Measurements from ENCODE around the gene ATXN7.
A peak's percentile ranks its signal among the peaks of the same experiment; 100 is the strongest.

Gene ATXN7

DNA sequence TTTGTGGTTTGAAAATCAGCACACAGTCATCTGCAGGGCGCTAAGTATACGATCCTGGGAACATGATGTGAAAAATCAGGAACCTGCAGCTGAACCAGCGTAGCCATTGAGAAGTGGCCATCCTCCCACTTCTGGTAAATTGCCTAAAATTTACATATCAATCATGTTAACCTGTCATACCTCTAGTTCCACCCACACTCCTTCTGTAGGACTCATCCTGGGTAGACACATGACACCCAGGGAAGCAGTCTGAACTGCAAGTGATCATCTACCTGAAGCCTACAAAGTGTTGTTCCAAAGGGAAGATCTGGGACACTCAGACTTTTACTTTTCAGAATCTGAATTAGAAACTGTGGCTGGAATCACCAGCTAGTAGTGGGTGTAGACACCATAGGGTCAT, 165.1 kb downstream of the ATXN7 start:
- no peak for DNase-seq

DNA sequence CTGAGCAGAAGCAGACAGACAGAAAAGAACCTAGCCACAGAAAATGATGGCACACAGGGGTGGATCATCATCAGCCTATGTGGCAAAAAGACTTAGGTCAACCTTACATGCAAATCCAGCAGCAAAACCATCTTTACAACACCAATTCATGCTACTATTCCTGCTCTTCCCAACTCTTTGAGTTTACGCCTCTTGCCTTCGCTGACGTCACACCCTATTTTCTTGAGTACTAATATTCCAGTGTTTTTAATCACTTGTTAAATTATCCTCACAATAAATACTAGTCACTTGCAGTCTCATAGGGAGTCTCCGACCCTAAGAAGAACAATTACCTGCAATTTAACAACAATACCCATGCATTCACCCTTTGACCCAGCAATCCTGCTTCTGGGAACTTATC, 165.6 kb downstream of the ATXN7 start:
- DNase-seq, result no peak

GRCh38 chr3:64030741-64031140, 167.1 kb downstream of the ATXN7 start:
- DNase-seq, result peak; percentile 30

DNA sequence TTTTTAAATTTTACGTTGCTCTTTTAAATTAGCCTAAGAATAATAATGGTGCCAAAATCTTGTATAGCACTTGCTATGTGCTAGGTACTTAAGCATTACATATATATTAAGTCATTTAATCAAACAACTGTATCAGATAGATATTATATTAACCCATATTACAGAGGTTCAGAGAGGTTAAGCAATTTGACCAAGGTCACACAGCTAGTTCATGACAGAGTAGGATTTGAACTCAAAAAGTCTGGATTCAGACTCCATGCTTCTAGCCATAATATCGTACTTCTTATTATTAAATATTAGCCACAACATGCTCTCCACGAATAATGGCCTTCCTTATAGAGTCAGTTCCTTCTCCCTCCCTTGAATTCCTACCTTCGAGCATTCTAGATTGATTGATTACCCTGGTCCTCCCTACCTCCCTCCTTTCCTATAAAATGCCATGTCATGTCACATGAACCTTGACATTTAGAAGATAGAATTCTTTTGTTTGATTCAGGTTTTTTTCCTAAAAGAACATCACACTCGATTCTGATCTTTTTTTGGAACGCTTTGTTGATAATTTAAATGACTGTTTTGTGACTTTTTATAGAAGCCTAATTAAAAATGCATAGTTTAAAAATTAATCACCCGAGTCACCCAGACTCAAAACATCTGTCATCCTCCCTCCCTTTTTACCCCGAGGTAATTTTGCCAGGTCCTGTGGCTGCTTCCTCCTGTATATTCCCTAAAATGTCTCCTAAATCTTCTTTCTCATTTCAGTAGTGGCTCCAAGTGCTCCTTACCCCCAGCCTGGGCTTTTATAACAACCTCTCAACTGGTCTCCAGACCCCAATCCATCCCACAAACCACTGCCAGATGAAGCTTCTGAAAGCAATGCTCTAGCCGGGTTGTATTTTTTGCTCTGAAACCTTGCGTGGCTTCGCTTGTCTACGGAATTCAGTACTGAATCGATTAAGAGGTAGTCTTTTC, 168.2 kb downstream of the ATXN7 start:
- peak; percentile 41 for DNase-seq

- DNase-seq, result no peak
Measured at GRCh38 chr3:64033069-64033468, 169.4 kb downstream of the ATXN7 start.

GRCh38 chr3:64037084-64037483, 173.4 kb downstream of the ATXN7 start:
- DNase-seq, result no peak

DNA sequence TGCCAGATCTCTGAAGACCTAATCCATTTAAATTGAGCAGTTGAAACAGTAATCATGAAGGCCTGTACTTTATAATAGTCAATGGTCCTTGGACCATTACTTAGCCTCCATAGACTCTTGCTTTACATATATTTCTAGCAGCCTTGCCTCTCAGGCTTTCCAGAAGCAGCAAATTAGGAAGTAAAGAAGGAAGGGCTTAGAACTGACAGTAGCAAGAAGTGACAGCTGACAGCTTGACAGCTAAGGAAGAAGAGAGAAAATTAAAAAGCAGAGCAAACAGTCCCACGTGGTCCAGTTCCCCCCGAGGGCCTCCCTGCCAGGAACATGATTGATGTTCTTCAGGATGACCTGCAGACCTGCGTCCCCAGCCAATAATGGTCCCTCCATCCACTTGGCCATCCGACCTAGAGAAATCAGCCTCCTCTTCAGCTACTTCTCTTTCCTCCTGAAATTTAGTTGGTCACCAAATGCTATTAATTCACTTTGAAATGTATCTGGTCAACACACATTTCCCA, 174.6 kb downstream of the ATXN7 start:
- no peak for DNase-seq

DNA sequence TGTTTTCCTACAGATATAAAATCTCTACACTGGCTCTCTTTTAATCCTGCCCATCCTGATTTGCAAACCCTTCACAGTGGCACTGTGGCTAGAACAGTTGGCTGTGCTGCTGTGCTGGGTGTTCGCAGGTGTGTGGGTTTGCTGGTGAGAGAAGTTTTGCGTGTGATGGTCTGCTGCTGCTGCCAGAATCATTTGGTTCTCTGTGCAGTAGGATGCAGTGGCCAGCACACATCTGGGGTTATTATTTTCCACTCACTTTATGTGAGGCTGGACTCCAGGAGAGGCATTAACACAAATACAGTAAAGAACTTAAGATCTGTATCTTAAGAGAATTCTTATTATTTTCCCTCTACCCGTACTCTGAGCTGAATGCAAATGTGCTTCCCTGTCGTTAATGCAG, 175.7 kb downstream of the ATXN7 start:
- DNase-seq, result no peak

- no peak for DNase-seq
Measured at GRCh38 chr3:64039981-64040733, 176.5 kb downstream of the ATXN7 start.

- no peak for DNase-seq
Measured at GRCh38 chr3:64042952-64043351, 179.3 kb downstream of the ATXN7 start.

GRCh38 chr3:64046592-64046991, 182.9 kb downstream of the ATXN7 start:
- DNase-seq, result peak; percentile 2

DNA sequence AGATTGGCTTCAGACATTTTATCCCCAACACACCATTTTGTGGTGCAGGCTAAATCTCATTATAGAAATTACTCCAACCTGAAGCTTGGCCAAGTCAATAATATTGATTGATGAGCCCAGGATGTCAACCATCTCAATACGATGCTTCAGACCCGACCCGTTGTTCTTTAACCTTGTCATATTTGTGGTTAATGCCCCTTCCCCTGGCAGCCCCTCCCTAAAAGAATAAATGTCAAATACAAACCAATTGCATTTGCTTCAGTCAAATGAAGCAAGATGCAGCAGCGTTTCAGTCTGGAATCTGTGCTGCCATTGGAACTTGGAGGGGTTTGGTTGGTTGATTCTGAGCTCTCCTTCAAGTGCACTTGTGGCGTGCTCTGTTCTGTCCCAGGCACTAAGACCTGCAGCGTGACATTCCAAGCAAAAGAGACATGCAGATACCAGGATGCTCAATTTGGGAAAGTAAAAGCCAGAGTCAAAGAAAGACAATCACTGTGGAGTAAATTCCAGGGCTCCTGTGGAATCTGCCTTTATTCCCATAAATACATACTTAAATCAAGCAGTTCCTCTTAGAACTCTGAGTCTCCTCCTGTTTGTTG, 183.4 kb downstream of the ATXN7 start:
- no peak for DNase-seq

DNA sequence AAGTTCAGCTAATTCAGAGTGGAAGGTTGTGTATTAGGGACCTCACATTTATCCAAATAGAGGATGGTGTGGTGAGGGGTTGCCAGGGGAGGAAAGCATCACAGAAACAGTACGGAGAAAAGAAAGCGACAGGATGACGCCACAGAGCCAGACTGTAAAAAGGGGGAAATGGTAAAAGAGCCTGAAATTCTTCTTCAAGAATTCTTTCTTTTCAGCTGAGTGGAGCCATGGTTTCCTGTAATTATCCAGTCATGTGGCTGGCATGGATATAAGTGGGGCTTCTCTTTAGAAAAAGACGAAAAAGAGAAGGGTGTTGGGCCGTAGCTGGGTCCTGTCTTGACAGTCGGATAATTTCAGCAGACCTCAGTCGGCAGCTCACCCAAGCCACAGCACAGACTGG, 184.1 kb downstream of the ATXN7 start:
- no peak for DNase-seq

GRCh38 chr3:64048631-64049061, 185.0 kb downstream of the ATXN7 start:
- no peak for DNase-seq

DNA sequence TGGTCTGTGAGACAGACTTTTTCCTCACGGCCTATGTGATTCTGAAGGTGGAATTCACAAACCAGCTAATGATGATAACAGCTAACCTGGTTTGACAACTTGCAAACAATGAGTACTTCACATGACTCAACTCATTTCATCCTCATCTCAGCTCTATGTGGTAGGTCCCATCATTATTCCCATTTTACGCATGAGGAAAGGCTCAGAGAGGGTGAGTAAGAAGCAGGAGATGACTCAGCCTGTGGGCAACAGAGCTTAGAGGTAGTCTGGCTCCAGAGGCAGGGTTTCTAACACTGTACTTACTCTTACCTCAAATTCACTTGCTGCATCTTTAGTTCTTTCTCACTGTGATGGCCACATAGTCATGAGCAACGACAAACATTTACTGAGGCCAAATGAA, 185.5 kb downstream of the ATXN7 start:
- no peak for DNase-seq

- no peak for DNase-seq
Measured at GRCh38 chr3:64049832-64050231, 186.2 kb downstream of the ATXN7 start.

Data from DMS 273 treated with DMSO at 0.1 percent for 48 hours (cell line).